Keratinocyte (primary cell): Measurements from ENCODE around the gene TBL1Y. TPM values are rescaled to one million over a fixed set of nuclear protein-coding genes. Genes with fewer than 3 reads are reported as not detected.

Experiments
- DNase-seq: peaks from one replicate; pipeline ENCODE4 v3.0.0-alpha.2; 2011; ENCODE audit warnings: low read depth, missing footprints, low spot score
- FAIRE-seq: peaks from 2 replicates; lab custom pipeline; 2011; peaks lifted over from hg19 to GRCh38; lab: Jason Lieb, UNC
- H2AFZ ChIP-seq: 2 replicates; pipeline ENCODE4 v1.6.0; 2012; ENCODE audit warnings: low read length, control low read depth, inconsistent platforms; ENCODE audit not compliant: control insufficient read depth
- H3K27ac ChIP-seq: 2 replicates; pipeline ENCODE4 v1.5.1; 2011; ENCODE audit warnings: low read length; ENCODE audit not compliant: control insufficient read depth, insufficient read depth
- H3K27me3 ChIP-seq: 3 replicates; pipeline ENCODE4 v1.6.0; 2011; ENCODE audit warnings: low read length; ENCODE audit not compliant: control insufficient read depth, insufficient read depth; ENCODE audit errors: extremely low read depth
- H3K36me3 ChIP-seq, 2 experiments: 2 replicates in 1 of 2; 3 replicates in 1 of 2; pipeline ENCODE4 v1.5.1; 2011; ENCODE audit warnings: low read length in 2 of 2, mild to moderate bottlenecking in 1 of 2; ENCODE audit not compliant: control insufficient read depth in 2 of 2, insufficient read depth in 2 of 2; ENCODE audit errors: extremely low read depth in 1 of 2
- H3K4me1 ChIP-seq: 3 replicates; pipeline ENCODE4 v1.5.1; 2011; ENCODE audit warnings: low read length; ENCODE audit not compliant: control insufficient read depth, insufficient read depth; ENCODE audit errors: extremely low read depth
- H3K4me2 ChIP-seq: 3 replicates; pipeline ENCODE4 v1.6.0; 2011; ENCODE audit warnings: low read depth, low read length; ENCODE audit not compliant: control insufficient read depth, insufficient read depth; ENCODE audit errors: extremely low read depth
- H3K4me3 ChIP-seq, 3 experiments: fragments of 200-600 bp in 1 of 3; sonication (generic) in 1 of 3; 2 replicates in 2 of 3; 3 replicates in 1 of 3; pipeline ENCODE4 v1.5.1; 2011 to 2016; ENCODE audit warnings: low read length in 3 of 3, mild to moderate bottlenecking in 3 of 3, control low read depth in 2 of 3, inconsistent platforms in 1 of 3, low read depth in 1 of 3, mixed read lengths in 1 of 3, mixed run types in 1 of 3, moderate library complexity in 1 of 3; ENCODE audit not compliant: control insufficient read depth in 2 of 3, insufficient read depth in 2 of 3; ENCODE audit errors: extremely low read depth in 1 of 3
- H3K79me2 ChIP-seq: 2 replicates; pipeline ENCODE4 v1.6.0; 2012; ENCODE audit warnings: low read length; ENCODE audit not compliant: control insufficient read depth, insufficient read depth
- H3K9ac ChIP-seq: 3 replicates; pipeline ENCODE4 v1.6.0; 2011; ENCODE audit warnings: low read length; ENCODE audit not compliant: control insufficient read depth, insufficient read depth; ENCODE audit errors: extremely low read depth
- H3K9me1 ChIP-seq: 3 replicates; pipeline ENCODE4 v1.6.0; 2011; ENCODE audit warnings: low read length; ENCODE audit not compliant: control insufficient read depth, insufficient read depth; ENCODE audit errors: extremely low read depth
- H3K9me3 ChIP-seq: 2 replicates; pipeline ENCODE4 v1.5.1; 2012; ENCODE audit warnings: low read depth, low read length; ENCODE audit not compliant: control insufficient read depth
- H4K20me1 ChIP-seq: 3 replicates; pipeline ENCODE4 v1.6.0; 2011; ENCODE audit warnings: low read length; ENCODE audit not compliant: control insufficient read depth, insufficient read depth; ENCODE audit errors: extremely low read depth
- CTCF ChIP-seq, 3 experiments: IDR thresholded peaks in 1 of 3; conservative IDR thresholded peaks in 1 of 3; optimal IDR thresholded peaks in 1 of 3; 2 replicates in 2 of 3; 3 replicates in 1 of 3; pipeline versions ENCODE3 to v1.5.1; 2011; ENCODE audit warnings: low read length in 3 of 3, mild to moderate bottlenecking in 3 of 3, moderate library complexity in 2 of 3, control low read depth in 1 of 3, inconsistent platforms in 1 of 3; ENCODE audit not compliant: insufficient read depth in 2 of 3; ENCODE audit errors: extremely low read depth in 1 of 3
- EZH2 ChIP-seq: IDR thresholded peaks from one replicate; pipeline ENCODE4 v1.6.1; 2012; ENCODE audit warnings: inconsistent platforms, mild to moderate bottlenecking, low read length, moderate library complexity
- dilution Hi-C: fragments of 300-500 bp; cut with MboI; formaldehyde crosslinking; loops from one replicate; pipeline ENCODE4 v1.7.0; 2020; ENCODE audit warnings: low sequenced_read_pairs; ENCODE audit not compliant: extremely low pct_ligation_motif_present
- polyA plus RNA-seq, 5 experiments: library from polyadenylated mRNA; depleted of rRNA in 3 of 5; stranded (reverse) in 3 of 5; stranded (forward) in 1 of 5; unstranded in 1 of 5; fragments of >200 nt; gene quantifications; 1 replicate in 1 of 5; 2 replicates in 3 of 5; 3 replicates in 1 of 5; pipeline versions ENCODE4 v1.2.1 to v1.2.3, GENCODE V29; 2011 to 2012; ENCODE audit warnings: missing spikeins in 2 of 5, low read depth in 1 of 5, low replicate concordance in 1 of 5

Gene TBL1Y
- polyA plus RNA-seq, 1 donor (not counting 4 experiments of a cell fraction or from before 2014, with no cell fraction given), result not detected

GRCh38 chrY:7099742-7100141 lies 189.2 kb downstream of the TBL1Y start:
- dilution Hi-C loops, result no loop called here

GRCh38 chrY:7102680-7103079 lies 192.2 kb downstream of the TBL1Y start:
- FAIRE-seq (no peak), DNase-seq (no peak)
- Histone ChIP-seq H3K4me1 (no peaks in the 10 kb centered on the region), H3K27ac (no peak overlapping the region), H2AFZ (no peak overlapping the region), H3K9me1 (no peaks in the 10 kb centered on the region), H3K4me2 (no peak overlapping the region), H3K9me3 (no peaks in the 10 kb centered on the region), H4K20me1 (no peaks in the 10 kb centered on the region), H3K4me3 (no peak overlapping the region), H3K36me3 (no peaks in the 10 kb centered on the region), H3K79me2 (no peaks in the 10 kb centered on the region), H3K27me3 (no peaks in the 10 kb centered on the region), H3K9ac (no peak overlapping the region)
- no peak for TF ChIP-seq EZH2
- no peak for TF ChIP-seq CTCF (optimal IDR thresholded peaks at IDR 0.05 in 1 of 3, IDR thresholded peaks at IDR 0.05 in 1 of 3, conservative IDR thresholded peaks at IDR 0.05 in 1 of 3; ENCODE audit: extremely low read depth in 1 of 3, insufficient read depth in 2 of 3, low read length in 3 of 3)
- dilution Hi-C loops, result no loop called here

More at GRCh38 chrY:7099742-7100141, 189.2 kb downstream of the TBL1Y start:
- H3K4me2 ChIP-seq, result no peak overlapping the region
- no peak for TF ChIP-seq EZH2
- TF ChIP-seq CTCF (optimal IDR thresholded peaks at IDR 0.05 in 1 of 3, IDR thresholded peaks at IDR 0.05 in 1 of 3, conservative IDR thresholded peaks at IDR 0.05 in 1 of 3; ENCODE audit: extremely low read depth in 1 of 3, insufficient read depth in 2 of 3, low read length in 3 of 3), result no peak
- H3K9ac ChIP-seq, result no peak overlapping the region
- H3K79me2 ChIP-seq, result no peaks in the 10 kb centered on the region
- H3K27me3 ChIP-seq, result no peaks in the 10 kb centered on the region
- H3K9me3 ChIP-seq, result no peaks in the 10 kb centered on the region
- H3K36me3 ChIP-seq, result no peaks in the 10 kb centered on the region
- H3K4me3 ChIP-seq, result no peak overlapping the region
- DNase-seq, result no peak
- H4K20me1 ChIP-seq, result no peaks in the 10 kb centered on the region
- no peak for FAIRE-seq
- H2AFZ ChIP-seq, result no peak overlapping the region
- H3K9me1 ChIP-seq, result no peaks in the 10 kb centered on the region
- H3K27ac ChIP-seq, result no peak overlapping the region
- no peaks in the 10 kb centered on the region for H3K4me1 ChIP-seq
